ENCODE measurements around the gene ADGRF1. TPM values are rescaled to one million over a fixed set of nuclear protein-coding genes. Genes with fewer than 3 reads are reported as not detected.

ADGRF1 gene
- total and polyA plus RNA-seq, 3 donors from 2014 or later = 2.4 to 5.4 (median 2.4) TPM

- no peaks in the 10 kb centered on the region for H3K36me3 ChIP-seq (ENCODE audit: low read depth, missing control alignments)
- H3K4me3 ChIP-seq = no peak overlapping the region
- intact Hi-C loops (cut with DNase I; ENCODE audit: low total_unique reads) = no loop called here
- no peaks in the 10 kb centered on the region for H3K27me3 ChIP-seq
- TF ChIP-seq CTCF (IDR thresholded peaks at IDR 0.05) = no peak
- TF ChIP-seq POLR2A (IDR thresholded peaks at IDR 0.05) = no peak
- DNase-seq = no peak
- H3K9me3 ChIP-seq = no peaks in the 10 kb centered on the region
- H3K27ac ChIP-seq = peak overlapping the region in 1 of 2 donors; percentile 51
- 86 to 92% methylated on average over 5 of the region's 5 CpGs for WGBS, 2 donors
- H3K4me1 ChIP-seq = no peaks in the 10 kb centered on the region
These were observed 22.2 kb downstream of the ADGRF1 start for GRCh38 chr6:47019941-47020340.

- intact Hi-C loops (cut with DNase I; ENCODE audit: low total_unique reads) = no loop called here
- H3K27ac ChIP-seq = no peak overlapping the region
- H3K36me3 ChIP-seq (ENCODE audit: low read depth, missing control alignments) = no peaks in the 10 kb centered on the region
- no peaks in the 10 kb centered on the region for H3K9me3 ChIP-seq
- no peaks in the 10 kb centered on the region for H3K27me3 ChIP-seq
- DNase-seq = no peak
- H3K4me1 ChIP-seq = no peaks in the 10 kb centered on the region
- no peak for TF ChIP-seq POLR2A (IDR thresholded peaks at IDR 0.05)
- TF ChIP-seq CTCF (IDR thresholded peaks at IDR 0.05) = no peak
- 89 to 94% methylated on average over 2 of the region's 2 CpGs for WGBS, 2 donors
- H3K4me3 ChIP-seq = no peak overlapping the region
These were observed 25.2 kb downstream of the ADGRF1 start for GRCh38 chr6:47016909-47017308.

- Histone ChIP-seq H3K4me3 (no peak overlapping the region), H3K27ac (no peak overlapping the region), H3K9me3 (no peaks in the 10 kb centered on the region), H3K4me1 (no peaks in the 10 kb centered on the region), H3K36me3 (ENCODE audit: low read depth, missing control alignments) (no peaks in the 10 kb centered on the region), H3K27me3 (no peaks in the 10 kb centered on the region)
- intact Hi-C loops (cut with DNase I; ENCODE audit: low total_unique reads) = no loop called here
- WGBS, 2 donors = 60% methylated on average over 4 of the region's 4 CpGs
- TF ChIP-seq CTCF (IDR thresholded peaks at IDR 0.05) (no peak), POLR2A (IDR thresholded peaks at IDR 0.05) (no peak)
- no peak for DNase-seq
These were observed 25.9 kb downstream of the ADGRF1 start for GRCh38 chr6:47016261-47016660.

- Histone ChIP-seq H3K27me3 (no peaks in the 10 kb centered on the region), H3K4me3 (no peak overlapping the region), H3K4me1 (no peaks in the 10 kb centered on the region), H3K36me3 (ENCODE audit: low read depth, missing control alignments) (no peaks in the 10 kb centered on the region), H3K27ac (no peak overlapping the region), H3K9me3 (no peaks in the 10 kb centered on the region)
- intact Hi-C loops (cut with DNase I; ENCODE audit: low total_unique reads) = no loop called here
- whole genome bisulfite sequencing, 2 donors = 93 to 100% methylated on average over 4 of the region's 4 CpGs
- no peak for DNase-seq
- TF ChIP-seq CTCF (IDR thresholded peaks at IDR 0.05) (no peak), POLR2A (IDR thresholded peaks at IDR 0.05) (no peak)
These were observed 27.7 kb downstream of the ADGRF1 start for GRCh38 chr6:47014401-47014800.

DNA sequence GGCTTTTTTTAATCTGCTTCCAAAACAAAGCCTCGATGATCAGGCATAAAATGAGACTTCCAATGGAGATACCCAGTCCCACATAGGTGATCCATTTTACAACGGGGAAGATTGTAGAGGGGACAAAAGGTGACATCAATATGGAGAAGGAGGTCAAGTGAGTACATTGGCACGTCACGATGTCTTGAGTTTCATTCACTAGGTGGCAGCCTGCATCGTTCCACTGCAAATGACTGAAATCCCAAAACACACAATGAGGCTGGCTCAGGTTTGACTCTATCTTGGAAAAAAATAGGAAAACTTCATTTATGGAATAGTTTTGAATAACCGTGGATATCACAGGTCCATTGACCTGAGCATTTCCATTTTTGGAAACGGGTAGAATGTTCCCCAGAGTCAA lies 32.5 kb downstream of the ADGRF1 start:
- H3K9me3 ChIP-seq = no peaks in the 10 kb centered on the region
- no peak overlapping the region for H3K27ac ChIP-seq
- no peaks in the 10 kb centered on the region for H3K27me3 ChIP-seq
- no peaks in the 10 kb centered on the region for H3K36me3 ChIP-seq (ENCODE audit: low read depth, missing control alignments)
- H3K4me1 ChIP-seq = no peaks in the 10 kb centered on the region
- intact Hi-C loops (cut with DNase I; ENCODE audit: low total_unique reads) = no loop called here
- no peak for DNase-seq
- TF ChIP-seq CTCF (IDR thresholded peaks at IDR 0.05) (peak in 1 of 3 experiments; percentile 13), POLR2A (IDR thresholded peaks at IDR 0.05) (no peak)
- no peak overlapping the region for H3K4me3 ChIP-seq
- 76 to 81% methylated on average over 7 of the region's 7 CpGs for WGBS, 2 donors
